ENCODE measurements around the gene MTA1.
A peak's percentile ranks its signal among the peaks of the same experiment; 100 is the strongest.

DNA sequence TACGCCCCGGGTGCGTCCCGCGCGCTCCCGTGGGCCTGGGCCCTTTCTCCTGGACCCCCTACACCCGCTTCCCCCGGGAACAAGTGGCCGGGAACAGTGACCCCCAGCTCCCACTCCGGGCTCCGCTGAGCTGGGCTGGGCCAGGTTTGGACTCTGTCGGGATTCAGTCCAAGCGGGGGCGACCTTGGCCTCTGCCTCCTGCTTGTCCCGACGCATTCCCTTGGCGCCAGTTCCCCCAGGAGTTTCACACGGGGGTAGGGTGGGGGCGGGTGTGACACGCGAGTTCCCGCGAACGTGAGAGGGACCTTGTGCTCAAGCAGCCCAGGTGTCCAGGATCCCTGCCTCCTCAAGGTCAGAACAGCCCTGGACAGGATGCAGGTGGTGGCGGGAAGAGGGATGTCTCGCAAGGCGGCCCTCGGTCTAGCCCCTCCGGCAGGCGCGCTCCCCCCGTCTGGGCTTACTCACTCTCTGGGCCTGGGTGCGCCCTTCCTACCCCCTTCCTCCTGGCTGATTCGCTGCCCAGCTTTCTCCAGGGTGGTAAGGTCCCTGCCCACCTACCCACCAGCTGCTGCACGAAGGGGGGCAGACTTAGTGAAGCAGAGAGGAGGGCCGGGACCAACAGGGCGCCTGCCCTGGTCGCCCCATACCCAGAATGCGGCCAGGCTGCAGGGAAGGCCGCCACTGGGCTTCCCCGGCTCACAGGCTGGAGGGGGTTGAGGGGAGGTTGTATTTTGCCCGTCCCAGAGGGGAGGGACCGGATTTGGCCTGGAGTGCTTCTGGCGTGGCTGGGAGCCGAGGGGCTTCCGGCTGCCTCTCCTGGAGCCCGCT, 55.9 kb downstream of the MTA1 start:
- TF ChIP-seq, protein P1, sequence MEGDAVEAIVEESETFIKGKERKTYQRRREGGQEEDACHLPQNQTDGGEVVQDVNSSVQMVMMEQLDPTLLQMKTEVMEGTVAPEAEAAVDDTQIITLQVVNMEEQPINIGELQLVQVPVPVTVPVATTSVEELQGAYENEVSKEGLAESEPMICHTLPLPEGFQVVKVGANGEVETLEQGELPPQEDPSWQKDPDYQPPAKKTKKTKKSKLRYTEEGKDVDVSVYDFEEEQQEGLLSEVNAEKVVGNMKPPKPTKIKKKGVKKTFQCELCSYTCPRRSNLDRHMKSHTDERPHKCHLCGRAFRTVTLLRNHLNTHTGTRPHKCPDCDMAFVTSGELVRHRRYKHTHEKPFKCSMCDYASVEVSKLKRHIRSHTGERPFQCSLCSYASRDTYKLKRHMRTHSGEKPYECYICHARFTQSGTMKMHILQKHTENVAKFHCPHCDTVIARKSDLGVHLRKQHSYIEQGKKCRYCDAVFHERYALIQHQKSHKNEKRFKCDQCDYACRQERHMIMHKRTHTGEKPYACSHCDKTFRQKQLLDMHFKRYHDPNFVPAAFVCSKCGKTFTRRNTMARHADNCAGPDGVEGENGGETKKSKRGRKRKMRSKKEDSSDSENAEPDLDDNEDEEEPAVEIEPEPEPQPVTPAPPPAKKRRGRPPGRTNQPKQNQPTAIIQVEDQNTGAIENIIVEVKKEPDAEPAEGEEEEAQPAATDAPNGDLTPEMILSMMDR (IDR thresholded peaks at IDR 0.05): no peak
- TF ChIP-seq EZH2 (IDR thresholded peaks at IDR 0.05; ENCODE audit: borderline replicate concordance, insufficient read depth, low read depth, low read length, poor library complexity, severe bottlenecking): peak; percentile 33
